Epithelial cell of proximal tubule (primary cell): ENCODE measurements around the gene CCDC152. TPM values are rescaled to one million over a fixed set of nuclear protein-coding genes. Genes with fewer than 3 reads are reported as not detected.
A peak's percentile ranks its signal among the peaks of the same experiment; 100 is the strongest.

Experiments
- DNase-seq: peaks from one replicate; pipeline ENCODE4 v3.0.0-alpha.2; 2011; ENCODE audit warnings: low read depth
- H3K4me3 ChIP-seq: 2 replicates; pipeline ENCODE4 v1.5.1; 2011; ENCODE audit warnings: low read depth, mild to moderate bottlenecking, low read length
- total RNA-seq: library from RNA; depleted of rRNA; stranded (reverse); fragments of >200 nt; gene quantifications from 2 replicates; pipeline ENCODE4 v1.2.3, GENCODE V29; 2015
- TF ChIP-seq, protein P1 (sequence below): conservative IDR thresholded peaks from 2 replicates; pipeline ENCODE4 v1.5.1; 2012; ENCODE audit warnings: low read depth, mild to moderate bottlenecking, low read length

Gene CCDC152
- total RNA-seq, 1 donor from 2014 or later: 2.7 TPM

GRCh38 chr5:42851481-42851880 is 94.9 kb downstream of the CCDC152 start:
- TF ChIP-seq, protein P1, sequence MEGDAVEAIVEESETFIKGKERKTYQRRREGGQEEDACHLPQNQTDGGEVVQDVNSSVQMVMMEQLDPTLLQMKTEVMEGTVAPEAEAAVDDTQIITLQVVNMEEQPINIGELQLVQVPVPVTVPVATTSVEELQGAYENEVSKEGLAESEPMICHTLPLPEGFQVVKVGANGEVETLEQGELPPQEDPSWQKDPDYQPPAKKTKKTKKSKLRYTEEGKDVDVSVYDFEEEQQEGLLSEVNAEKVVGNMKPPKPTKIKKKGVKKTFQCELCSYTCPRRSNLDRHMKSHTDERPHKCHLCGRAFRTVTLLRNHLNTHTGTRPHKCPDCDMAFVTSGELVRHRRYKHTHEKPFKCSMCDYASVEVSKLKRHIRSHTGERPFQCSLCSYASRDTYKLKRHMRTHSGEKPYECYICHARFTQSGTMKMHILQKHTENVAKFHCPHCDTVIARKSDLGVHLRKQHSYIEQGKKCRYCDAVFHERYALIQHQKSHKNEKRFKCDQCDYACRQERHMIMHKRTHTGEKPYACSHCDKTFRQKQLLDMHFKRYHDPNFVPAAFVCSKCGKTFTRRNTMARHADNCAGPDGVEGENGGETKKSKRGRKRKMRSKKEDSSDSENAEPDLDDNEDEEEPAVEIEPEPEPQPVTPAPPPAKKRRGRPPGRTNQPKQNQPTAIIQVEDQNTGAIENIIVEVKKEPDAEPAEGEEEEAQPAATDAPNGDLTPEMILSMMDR: no peak
- no peak overlapping the region for H3K4me3 ChIP-seq
- DNase-seq: peak; percentile 4

Other genes with a start within 250 kb of the CCDC152 start
- gene SELENOP, start 55.1 kb downstream of the CCDC152 start, total RNA-seq: 2.1 and 11.9 TPM in 2 replicates